HEK293T (cell line): ENCODE measurements around the gene DOCK3.

ENCODE experiments used
- BHLHE40 ChIP-seq: fragments of 450-650 bp; IDR thresholded peaks from 2 replicates; pipeline ENCODE4 v1.6.1; 2016; ENCODE audit warnings: mild to moderate bottlenecking, moderate library complexity, borderline replicate concordance
- SUZ12 ChIP-seq: fragments of 450-650 bp; IDR thresholded peaks from 2 replicates; pipeline ENCODE4 v1.6.1; 2016; ENCODE audit warnings: mild to moderate bottlenecking

GRCh38 chr3:51304230-51304629 is 629.5 kb downstream of the DOCK3 start:
- TF ChIP-seq BHLHE40 = no peak
- TF ChIP-seq SUZ12 = no peak
